Measurements from ENCODE around the gene TMED10. TPM values are rescaled to one million over a fixed set of nuclear protein-coding genes. Genes with fewer than 3 reads are reported as not detected.

Gene TMED10
- polyA plus RNA-seq, 1 donor from 2014 or later = 146 TPM

DNA sequence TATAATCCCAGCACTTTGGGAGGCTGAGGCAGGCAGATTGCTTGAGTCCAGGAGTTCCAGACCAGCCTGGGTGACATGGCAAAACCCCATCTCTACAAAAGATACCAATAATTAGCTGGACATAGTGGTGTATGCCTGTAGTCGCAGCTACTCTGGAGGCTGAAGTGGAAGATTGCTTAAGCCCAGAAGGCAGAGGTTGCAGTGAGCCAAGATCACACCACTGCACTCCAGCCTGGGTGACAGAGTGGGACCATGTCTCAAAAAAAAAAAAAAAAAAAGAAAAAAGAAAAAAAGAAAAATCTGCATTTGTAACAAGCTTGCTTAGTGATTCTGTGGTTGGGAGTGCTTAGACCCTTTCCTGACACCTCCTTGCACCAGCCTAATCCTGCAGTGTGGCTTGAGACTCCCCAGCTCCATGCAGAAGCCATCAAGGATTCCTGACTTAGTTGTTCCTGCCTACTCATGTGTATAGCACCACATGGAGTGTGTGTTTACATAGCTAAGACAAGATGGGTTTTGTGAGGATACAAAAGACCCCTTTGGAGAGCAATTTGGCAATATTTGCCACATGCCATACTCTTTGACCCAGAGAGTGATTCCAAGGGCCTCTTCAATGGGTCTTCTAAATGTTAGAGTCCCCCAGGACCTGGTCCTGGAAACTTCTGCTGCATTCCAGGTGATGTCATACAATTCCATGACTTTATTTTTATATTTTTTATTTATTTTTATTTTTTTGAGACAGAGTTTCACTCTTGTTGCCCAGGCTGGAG is 5.1 kb upstream of the TMED10 start:
- H3K4me3 ChIP-seq (ENCODE audit: low read length) = no peak overlapping the region
- no peaks in the 10 kb centered on the region for H3F3A ChIP-seq (ENCODE audit: insufficient read depth, low read length, poor library complexity, severe bottlenecking)
- no peaks in the 10 kb centered on the region for H3K9me2 ChIP-seq (ENCODE audit: insufficient read depth, low read length)
- H2AFZ ChIP-seq (ENCODE audit: low read depth, low read length) = no peak overlapping the region
- no peak for TF ChIP-seq TAF1 (IDR thresholded peaks at IDR 0.05; ENCODE audit: low read depth)
- H3K79me2 ChIP-seq (replicated peaks; ENCODE audit: insufficient read depth, low read length) = no peaks in the 10 kb centered on the region
- no peaks in the 10 kb centered on the region for H3K36me3 ChIP-seq (ENCODE audit: insufficient read depth, low read length)
- no peak overlapping the region for H3K4me2 ChIP-seq (ENCODE audit: low read length)
- H4K20me1 ChIP-seq (ENCODE audit: insufficient read depth) = no peaks in the 10 kb centered on the region
- no peaks in the 10 kb centered on the region for H3K9me3 ChIP-seq (ENCODE audit: low read length)
- no peaks in the 10 kb centered on the region for H3K27me3 ChIP-seq (ENCODE audit: insufficient read depth, low read depth, low read length)
- no peak overlapping the region for H3K9ac ChIP-seq (ENCODE audit: low read length)
- H3K27ac ChIP-seq (ENCODE audit: low read length) = no peak overlapping the region

GRCh38 chr14:75175677-75176141 is 703 bp downstream of the TMED10 start:
- peak overlapping the region; percentile 96 for H3K27ac ChIP-seq (ENCODE audit: low read length)
- H3K79me2 ChIP-seq (replicated peaks; ENCODE audit: insufficient read depth, low read length) = peaks cover 47% of the 10 kb centered on the region
- H3K9me2 ChIP-seq (ENCODE audit: insufficient read depth, low read length) = no peaks in the 10 kb centered on the region
- no peaks in the 10 kb centered on the region for H3K36me3 ChIP-seq (ENCODE audit: insufficient read depth, low read length)
- H4K20me1 ChIP-seq (ENCODE audit: insufficient read depth) = no peaks in the 10 kb centered on the region
- H3K9ac ChIP-seq (ENCODE audit: low read length) = peak overlapping the region; percentile 97
- peak overlapping the region; percentile 91 for H3K4me2 ChIP-seq (ENCODE audit: low read length)
- H3F3A ChIP-seq (ENCODE audit: insufficient read depth, low read length, poor library complexity, severe bottlenecking) = no peaks in the 10 kb centered on the region
- peak overlapping the region; percentile 97 for H3K4me3 ChIP-seq (ENCODE audit: low read length)
- TF ChIP-seq EZH2 (IDR thresholded peaks at IDR 0.05; ENCODE audit: borderline replicate concordance, insufficient read depth, low read length, poor library complexity, severe bottlenecking) (no peak), EP300 (conservative IDR thresholded peaks at IDR 0.05; ENCODE audit: poor library complexity, severe bottlenecking) (no peak), POLR2AphosphoS5 (IDR thresholded peaks at IDR 0.05) (no peak), MXI1 (conservative IDR thresholded peaks at IDR 0.05; ENCODE audit: poor library complexity, severe bottlenecking) (no peak), TAF1 (IDR thresholded peaks at IDR 0.05; ENCODE audit: low read depth) (no peak), SMC3 (conservative IDR thresholded peaks at IDR 0.05; ENCODE audit: poor library complexity) (no peak), RAD21 (conservative IDR thresholded peaks at IDR 0.05) (no peak), CTCF (IDR thresholded peaks at IDR 0.05; ENCODE audit: poor library complexity, severe bottlenecking) (no peak)
- TF ChIP-seq, protein P1, sequence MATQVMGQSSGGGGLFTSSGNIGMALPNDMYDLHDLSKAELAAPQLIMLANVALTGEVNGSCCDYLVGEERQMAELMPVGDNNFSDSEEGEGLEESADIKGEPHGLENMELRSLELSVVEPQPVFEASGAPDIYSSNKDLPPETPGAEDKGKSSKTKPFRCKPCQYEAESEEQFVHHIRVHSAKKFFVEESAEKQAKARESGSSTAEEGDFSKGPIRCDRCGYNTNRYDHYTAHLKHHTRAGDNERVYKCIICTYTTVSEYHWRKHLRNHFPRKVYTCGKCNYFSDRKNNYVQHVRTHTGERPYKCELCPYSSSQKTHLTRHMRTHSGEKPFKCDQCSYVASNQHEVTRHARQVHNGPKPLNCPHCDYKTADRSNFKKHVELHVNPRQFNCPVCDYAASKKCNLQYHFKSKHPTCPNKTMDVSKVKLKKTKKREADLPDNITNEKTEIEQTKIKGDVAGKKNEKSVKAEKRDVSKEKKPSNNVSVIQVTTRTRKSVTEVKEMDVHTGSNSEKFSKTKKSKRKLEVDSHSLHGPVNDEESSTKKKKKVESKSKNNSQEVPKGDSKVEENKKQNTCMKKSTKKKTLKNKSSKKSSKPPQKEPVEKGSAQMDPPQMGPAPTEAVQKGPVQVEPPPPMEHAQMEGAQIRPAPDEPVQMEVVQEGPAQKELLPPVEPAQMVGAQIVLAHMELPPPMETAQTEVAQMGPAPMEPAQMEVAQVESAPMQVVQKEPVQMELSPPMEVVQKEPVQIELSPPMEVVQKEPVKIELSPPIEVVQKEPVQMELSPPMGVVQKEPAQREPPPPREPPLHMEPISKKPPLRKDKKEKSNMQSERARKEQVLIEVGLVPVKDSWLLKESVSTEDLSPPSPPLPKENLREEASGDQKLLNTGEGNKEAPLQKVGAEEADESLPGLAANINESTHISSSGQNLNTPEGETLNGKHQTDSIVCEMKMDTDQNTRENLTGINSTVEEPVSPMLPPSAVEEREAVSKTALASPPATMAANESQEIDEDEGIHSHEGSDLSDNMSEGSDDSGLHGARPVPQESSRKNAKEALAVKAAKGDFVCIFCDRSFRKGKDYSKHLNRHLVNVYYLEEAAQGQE (IDR thresholded peaks at IDR 0.05; ENCODE audit: borderline replicate concordance) = no peak
- peak overlapping the region; percentile 58 for H2AFZ ChIP-seq (ENCODE audit: low read depth, low read length)
- no peaks in the 10 kb centered on the region for H3K27me3 ChIP-seq (ENCODE audit: insufficient read depth, low read depth, low read length)
- no peaks in the 10 kb centered on the region for H3K9me3 ChIP-seq (ENCODE audit: low read length)
